Endothelial cell of hepatic sinusoid (primary cell): Measurements from ENCODE around the gene TRMT44.

Source experiments
- in situ Hi-C: cut with HindIII; loops from 2 replicates; pipeline ENCODE4 v1.10.0; 2017; ENCODE audit warnings: low sequenced_read_pairs

Gene TRMT44

GRCh38 chr4:8491478-8491877 is 50.9 kb downstream of the TRMT44 start:
- in situ Hi-C loops, result loop anchor here (5.0 kb wide), 1 partner anchor 86 kb away; no protein-coding TSS in a partner anchor

- in situ Hi-C loops, result loop anchor here (5.0 kb wide), 1 partner anchor 85 kb away; no protein-coding TSS in a partner anchor
Measured at GRCh38 chr4:8492174-8492573, 51.6 kb downstream of the TRMT44 start.

GRCh38 chr4:8493484-8493883 is 52.9 kb downstream of the TRMT44 start:
- in situ Hi-C loops, result loop anchor here (5.0 kb wide), 1 partner anchor 84 kb away; no protein-coding TSS in a partner anchor

DNA sequence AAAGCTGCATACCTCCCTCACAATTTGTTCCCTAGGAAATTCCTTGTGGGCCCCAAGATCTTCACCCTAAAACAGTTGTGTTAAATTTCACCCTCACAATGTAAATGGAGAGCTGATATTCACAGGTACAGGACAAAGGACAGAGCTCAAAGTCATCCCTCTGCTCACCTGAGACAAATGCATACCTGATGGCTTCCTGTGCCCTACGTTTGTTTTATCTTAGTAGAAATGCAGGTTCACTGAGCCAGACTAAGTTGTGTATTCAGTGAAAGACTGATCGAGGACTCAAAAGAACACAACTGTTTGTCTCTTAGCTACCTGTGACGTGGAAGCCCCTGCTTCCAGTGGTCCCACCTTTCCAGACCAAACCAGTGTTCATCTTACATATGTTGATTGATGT is 53.6 kb downstream of the TRMT44 start:
- in situ Hi-C loops, result loop anchor here (5.0 kb wide), 1 partner anchor 83 kb away; no protein-coding TSS in a partner anchor

- in situ Hi-C loops, result loop anchor here (5.0 kb wide), 1 partner anchor 82 kb away; no protein-coding TSS in a partner anchor
Measured at GRCh38 chr4:8494983-8495548, 54.5 kb downstream of the TRMT44 start.

- in situ Hi-C loops, result no loop called here
Measured at GRCh38 chr4:8495803-8496202, 55.2 kb downstream of the TRMT44 start.

DNA sequence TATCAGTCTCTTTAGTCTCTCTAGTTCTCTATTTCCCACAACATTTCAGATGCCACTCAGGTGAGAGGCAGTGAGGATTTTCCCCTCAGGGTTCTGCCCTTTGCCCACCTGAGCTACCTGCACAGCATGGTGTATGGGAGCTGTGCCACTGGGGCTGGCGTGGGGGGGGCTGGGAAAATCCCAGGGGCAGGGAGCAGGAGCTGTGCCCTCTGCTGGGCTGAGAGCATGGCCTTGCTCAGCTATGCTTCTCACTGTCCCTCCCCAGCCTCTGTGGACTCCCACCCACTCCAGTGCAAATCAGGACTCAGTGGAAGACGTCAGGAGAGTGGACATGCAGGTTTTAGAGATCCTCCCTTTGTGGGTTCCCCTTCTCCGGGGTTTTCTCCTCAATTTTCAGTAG is 57.2 kb downstream of the TRMT44 start:
- in situ Hi-C loops, result no loop called here

DNA sequence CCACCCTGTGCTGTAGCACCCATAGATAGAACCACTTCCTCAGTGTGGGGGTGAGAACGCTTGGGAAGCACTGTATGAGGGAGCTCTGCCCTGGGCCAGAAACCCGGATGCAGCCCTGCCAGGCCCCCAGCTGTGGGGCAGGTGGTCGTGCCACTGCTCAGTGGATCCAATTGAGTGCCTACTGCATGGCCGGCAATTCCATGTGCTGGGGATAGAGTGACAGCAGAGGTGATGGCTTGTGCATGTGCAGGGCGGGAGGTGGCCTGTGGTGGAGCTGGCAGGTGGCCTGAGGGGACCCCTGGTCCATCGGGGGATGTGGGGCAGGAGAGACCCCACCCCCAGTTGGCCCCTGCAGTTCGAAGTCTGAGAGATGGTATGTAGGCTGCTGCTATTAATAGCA is 60.4 kb downstream of the TRMT44 start:
- in situ Hi-C loops, result no loop called here

- in situ Hi-C loops, result no loop called here
Measured at GRCh38 chr4:8501781-8502180, 61.2 kb downstream of the TRMT44 start.

GRCh38 chr4:8502371-8502770 is 61.8 kb downstream of the TRMT44 start:
- in situ Hi-C loops, result no loop called here

- in situ Hi-C loops, result no loop called here
Measured at GRCh38 chr4:8502836-8503585, 62.4 kb downstream of the TRMT44 start.

DNA sequence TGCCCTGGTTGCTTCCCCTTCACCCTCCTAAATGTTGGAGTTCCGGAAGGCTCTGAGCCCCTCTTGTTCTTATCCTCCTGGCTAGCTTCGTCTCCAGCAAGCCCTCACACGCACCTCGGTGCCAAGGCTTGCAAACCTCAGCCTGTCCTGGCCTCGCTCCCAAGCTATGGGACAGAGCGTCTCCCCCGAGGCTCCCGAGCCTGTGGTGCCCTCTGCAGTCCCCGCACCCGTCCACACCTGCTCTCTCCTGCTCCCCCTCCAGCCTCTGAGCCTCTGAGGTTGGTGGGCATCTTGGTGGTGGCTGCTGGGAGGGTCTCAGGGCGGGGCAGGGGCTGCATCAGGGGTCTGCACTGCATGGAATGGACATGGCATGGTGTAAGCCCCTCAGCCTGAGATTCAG is 63.2 kb downstream of the TRMT44 start:
- in situ Hi-C loops, result no loop called here

DNA sequence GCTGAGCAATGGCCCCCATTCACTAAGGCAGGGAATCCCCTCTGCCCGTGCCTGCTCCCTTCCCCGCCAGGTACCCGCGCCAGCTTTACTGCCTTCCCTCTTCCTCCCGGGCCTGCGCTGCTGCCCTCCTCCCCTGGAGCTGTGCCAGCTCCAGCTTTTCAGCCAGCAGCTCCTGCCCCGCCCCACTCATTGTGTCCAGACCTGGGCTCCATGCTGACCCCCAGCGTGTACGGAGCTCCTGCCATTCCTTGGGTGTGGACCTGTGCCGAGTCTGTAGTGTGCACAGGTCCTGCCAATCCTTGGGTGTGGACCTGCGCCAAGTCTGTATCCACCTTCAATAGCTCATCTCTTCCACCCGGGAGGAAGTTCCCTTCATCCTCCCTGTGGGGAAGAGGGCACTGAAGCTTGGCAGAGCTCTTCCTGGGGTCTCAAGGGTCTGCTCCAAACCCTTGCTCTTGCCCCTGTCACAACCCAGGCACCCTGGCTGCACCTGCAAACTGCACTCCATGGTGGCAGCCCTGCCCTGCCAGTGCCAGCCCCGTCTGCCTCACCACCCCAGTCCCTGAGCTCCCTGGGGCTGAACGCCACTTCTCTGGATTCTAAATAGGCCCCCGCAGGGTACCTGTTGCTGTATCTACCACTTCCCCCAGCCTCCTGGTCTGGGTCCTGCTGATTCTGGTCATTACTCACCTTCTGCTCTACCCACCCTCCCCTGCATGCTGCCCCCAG is 63.9 kb downstream of the TRMT44 start:
- in situ Hi-C loops, result no loop called here

GRCh38 chr4:8505229-8505628 is 64.7 kb downstream of the TRMT44 start:
- in situ Hi-C loops, result no loop called here

DNA sequence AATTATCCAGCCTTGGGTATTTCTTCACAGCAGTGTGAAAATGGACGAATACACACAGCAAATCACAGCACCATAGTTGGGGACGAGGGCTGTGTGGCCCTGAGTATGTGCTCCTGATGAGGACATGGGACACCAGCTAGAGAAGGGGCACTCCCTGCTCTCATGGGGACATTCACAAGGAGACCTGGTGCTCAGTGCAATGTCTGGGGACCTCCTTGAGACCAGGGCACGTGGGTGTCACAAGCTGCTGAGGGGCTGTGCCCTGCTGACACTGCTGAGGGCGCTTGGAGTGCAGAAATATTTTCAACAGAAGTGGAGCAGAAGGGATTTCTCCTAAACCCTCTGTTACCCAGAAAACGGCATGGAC is 65.4 kb downstream of the TRMT44 start:
- in situ Hi-C loops, result no loop called here

- in situ Hi-C loops, result no loop called here
Measured at GRCh38 chr4:8506373-8507195, 66.0 kb downstream of the TRMT44 start.

DNA sequence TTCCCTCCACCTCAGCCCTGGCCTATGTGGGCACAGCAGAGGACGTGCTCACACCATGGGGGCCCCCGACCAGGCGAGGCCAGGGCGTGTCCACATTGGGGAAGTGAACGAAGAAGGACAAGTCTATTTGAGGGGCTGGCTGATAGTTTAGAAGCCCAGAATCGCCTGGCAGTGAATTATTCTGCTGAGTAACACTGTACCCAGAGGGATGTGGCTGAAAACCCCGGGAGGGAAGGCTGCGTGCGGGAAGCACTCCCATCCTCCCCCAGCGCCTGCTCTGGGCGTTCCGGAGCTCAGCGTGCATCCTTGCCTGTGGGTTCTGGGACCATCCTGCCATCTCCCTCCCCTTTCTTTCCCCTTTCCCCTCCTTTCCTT is 66.6 kb downstream of the TRMT44 start:
- in situ Hi-C loops, result no loop called here

DNA sequence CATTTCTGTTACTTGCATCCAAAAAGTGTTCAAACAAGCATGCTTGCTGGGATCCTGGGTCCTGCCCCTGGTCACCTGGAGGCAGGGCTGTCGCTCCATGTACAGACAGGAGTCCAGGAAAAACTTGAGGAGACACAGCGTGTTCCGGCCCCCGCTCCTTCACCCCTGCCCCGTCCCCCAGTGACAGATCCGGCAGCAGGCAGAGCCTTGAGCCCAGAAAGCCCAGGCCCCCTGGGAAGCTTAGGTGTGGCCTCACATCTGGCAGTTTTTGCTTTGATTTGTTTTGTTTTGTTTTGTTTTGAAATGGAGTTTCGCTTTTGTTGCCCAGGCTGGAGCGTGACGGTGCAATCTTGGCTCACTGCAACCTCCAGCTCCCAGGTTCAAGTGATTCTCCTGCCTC is 67.0 kb downstream of the TRMT44 start:
- in situ Hi-C loops, result no loop called here

DNA sequence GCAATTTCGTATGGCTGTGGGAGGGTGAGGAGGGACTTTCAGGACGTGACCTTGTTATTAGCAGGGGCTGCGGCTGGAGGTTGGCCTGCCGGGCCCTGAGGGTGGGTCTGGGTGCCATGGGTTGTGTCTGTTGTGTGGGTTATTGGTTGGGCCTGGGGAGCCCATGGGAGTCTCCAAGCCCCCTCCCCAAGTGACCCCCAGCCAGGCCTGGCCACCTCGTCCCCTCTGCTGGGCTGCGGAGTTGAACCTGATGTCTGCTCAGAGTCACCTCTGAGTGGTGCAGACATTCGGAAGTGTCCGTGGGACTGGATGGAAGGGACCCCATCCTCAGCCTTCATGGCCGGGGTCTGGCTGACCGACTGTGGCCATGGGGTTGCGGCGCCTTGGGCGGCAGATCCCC is 67.7 kb downstream of the TRMT44 start:
- in situ Hi-C loops, result no loop called here

DNA sequence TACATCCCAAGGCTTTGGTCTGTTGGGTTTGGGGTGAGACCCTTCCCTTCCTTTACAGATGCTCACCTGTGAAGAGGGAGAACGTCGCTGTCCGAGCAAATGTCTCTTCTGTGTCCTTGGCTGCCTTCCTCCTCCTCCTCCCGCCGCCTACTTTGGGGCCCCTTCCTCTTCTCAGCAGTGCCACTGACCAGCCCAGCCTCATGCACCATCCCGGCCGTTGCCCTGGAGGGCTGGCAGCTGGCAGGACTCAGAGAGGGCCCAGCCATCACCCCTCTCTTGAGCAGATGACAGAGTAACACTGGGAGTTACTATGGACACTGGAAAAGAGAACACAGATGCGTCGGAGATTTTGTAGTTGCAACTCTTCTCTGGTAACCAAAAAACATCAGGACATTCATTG is 68.2 kb downstream of the TRMT44 start:
- in situ Hi-C loops, result no loop called here

GRCh38 chr4:8509311-8509950 is 68.9 kb downstream of the TRMT44 start:
- in situ Hi-C loops, result no loop called here
